Measurements from ENCODE around the gene HAPSTR1.

HAPSTR1 gene

GRCh38 chr16:9124908-9125584 is 33.6 kb downstream of the HAPSTR1 start:
- no peak for DNase-seq

DNA sequence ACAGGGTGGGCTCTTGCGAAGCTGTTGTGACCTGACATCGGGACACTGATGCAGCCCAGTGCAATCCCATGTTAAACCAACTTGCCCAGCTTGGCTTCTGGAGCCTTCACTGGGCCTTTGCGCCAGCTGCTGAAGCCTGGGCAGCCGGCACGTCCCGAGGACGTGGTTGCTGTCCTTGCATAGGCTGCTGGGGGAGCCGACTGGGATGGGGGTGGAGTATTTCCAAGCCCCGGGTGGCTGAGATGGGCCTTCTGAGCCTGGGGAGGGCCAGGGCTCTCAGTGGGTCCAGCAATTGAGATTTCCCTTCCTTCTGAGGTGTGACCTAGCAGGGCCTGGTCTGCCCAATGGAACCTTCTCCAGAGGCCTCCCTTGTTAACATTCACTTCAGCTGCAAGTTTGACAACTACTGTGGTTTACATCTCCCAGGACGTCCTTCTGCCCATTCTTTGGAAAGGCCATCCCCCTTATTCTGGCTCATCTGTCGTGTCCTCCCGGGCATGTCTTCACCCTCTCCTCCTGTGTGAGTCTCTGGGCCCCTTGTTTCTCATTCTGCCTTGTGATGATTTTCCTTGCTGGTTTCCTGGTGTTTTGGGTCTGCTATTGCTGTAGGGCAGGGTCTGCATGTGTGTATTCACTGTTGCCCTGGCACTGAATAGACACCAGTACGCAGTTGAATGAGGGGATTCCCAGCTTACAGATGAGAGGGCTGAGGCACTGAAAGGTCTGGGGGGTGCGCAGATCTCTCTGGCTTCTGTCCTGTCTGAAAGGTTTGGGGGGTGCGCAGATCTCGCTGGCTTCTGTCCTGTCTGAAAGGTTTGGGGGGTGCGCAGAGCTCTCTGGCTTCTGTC is 34.4 kb downstream of the HAPSTR1 start:
- no peak for DNase-seq

- DNase-seq = no peak
Measured at GRCh38 chr16:9126609-9127008, 35.2 kb downstream of the HAPSTR1 start.

DNA sequence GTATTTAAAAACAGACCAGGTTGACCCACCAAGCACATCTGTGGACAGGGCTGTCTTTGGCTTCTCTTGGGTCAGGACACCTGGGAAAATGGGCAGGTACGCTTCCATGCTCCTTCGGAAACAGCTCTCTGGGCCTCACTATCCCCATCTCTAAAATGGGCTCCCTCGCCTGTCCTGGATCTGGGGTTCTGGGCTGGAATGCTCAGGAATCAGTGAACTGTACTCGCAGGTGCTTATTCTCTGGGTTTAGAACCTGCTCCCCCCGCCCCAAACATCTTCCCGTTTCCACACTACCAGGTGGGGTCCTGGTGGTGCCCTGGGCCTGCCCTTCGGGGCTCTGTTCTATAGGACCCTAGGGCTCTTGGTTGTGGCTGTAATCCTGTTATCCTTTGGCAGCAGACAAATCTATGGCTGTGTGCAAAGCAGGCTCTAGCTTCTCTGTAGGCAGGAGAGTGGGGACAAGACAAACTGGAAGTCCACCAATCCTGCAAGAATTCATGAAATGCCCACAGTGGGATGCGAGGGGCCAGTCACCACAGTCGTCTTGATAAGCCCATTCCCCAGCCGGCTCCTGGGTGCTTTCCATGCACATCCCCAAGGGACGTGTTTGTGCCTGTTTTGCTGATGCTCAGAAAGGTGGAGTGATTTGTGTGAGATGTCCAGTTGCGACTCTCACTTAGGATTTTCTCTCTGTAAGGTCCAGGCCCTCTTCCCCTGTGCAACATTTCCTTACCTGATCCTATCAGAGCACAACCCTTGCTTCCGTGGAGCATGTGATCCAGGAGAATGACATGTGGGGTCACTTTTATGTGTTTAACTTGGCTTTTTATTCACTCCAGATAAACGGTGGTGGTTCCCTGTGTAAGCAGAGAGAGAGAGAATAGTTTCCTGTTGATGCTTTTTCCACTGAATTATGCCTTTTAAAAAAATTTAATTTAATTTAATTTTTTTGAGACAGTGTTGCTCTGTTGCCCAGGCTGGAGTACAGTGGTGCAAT is 37.2 kb downstream of the HAPSTR1 start:
- no peak for DNase-seq

DNA sequence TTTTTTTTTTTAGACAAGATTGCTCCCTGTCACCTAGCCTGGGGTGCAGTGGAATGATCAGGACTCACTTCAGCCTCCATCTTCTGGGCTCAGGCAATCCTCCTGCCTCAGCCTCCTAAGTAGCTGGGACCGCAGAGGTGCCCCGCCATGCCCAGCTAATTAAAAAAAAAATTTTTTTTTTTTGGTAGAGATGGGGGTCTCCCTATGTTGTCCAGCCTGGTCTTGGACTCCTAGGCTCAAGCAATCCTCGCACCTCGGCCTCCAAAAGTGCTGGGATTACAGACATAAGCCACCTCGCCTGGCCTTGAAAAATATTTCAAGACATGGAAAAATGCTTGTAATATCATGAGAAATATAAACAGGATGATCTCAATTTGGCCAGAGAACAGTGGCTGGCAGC is 42.9 kb downstream of the HAPSTR1 start:
- DNase-seq = no peak

- no peak for DNase-seq
Measured at GRCh38 chr16:9134739-9135138, 43.3 kb downstream of the HAPSTR1 start.

GRCh38 chr16:9135797-9136196 is 44.4 kb downstream of the HAPSTR1 start:
- no peak for DNase-seq

DNA sequence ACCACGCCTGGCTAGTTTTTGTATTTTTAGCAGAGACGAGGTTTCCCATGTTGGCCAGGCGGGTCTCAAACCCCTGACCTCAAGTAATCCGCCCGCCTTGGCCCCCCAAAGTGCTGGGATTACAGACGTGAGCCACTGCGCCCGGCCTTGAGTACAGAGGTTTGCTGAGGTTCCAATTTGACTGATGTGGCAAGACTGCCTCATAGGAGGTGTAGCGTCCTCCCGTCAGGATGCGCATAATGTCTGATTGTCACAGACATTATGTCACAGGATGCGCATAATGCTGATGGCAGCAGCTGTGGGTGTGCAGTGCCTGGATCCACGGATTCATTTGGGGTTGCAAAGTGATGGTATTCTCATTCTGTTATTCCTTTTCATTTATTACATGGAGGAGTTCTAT is 45.2 kb downstream of the HAPSTR1 start:
- DNase-seq = no peak

- no peak for DNase-seq
Measured at GRCh38 chr16:9138021-9138680, 46.7 kb downstream of the HAPSTR1 start.

- DNase-seq = no peak
Measured at GRCh38 chr16:9138731-9139501, 47.5 kb downstream of the HAPSTR1 start.

- no peak for DNase-seq
Measured at GRCh38 chr16:9139965-9140364, 48.5 kb downstream of the HAPSTR1 start.
